Testis (tissue), 3 donors: ENCODE measurements around the gene TMEM229A. TPM values are rescaled to one million over a fixed set of nuclear protein-coding genes. Genes with fewer than 3 reads are reported as not detected.

Experiments
- DNase-seq: peaks from one replicate; pipeline ENCODE4 v3.0.0-alpha.2; 2019
- H3K27ac ChIP-seq, 2 donors: fragments of 200-600 bp; sonication (generic); one replicate each; pipeline ENCODE4 v1.5.1; 2019
- H3K27me3 ChIP-seq: fragments of 200-600 bp; sonication (generic); one replicate; pipeline ENCODE4 v1.5.1; 2019
- H3K36me3 ChIP-seq: fragments of 200-600 bp; sonication (generic); one replicate; pipeline ENCODE4 v1.5.1; 2017; ENCODE audit warnings: low read depth; ENCODE audit errors: missing control alignments
- H3K4me1 ChIP-seq: fragments of 200-600 bp; sonication (generic); one replicate; pipeline ENCODE4 v1.5.1; 2019
- H3K4me3 ChIP-seq, 2 donors: fragments of 200-600 bp; sonication (generic); one replicate each; pipeline ENCODE4 v1.5.1; 2017 to 2019
- H3K9me3 ChIP-seq: fragments of 200-600 bp; sonication (generic); one replicate; pipeline ENCODE4 v1.5.1; 2017
- CTCF ChIP-seq, 3 experiments: fragments of 450-650 bp in 2 of 3; fragments of 200-600 bp in 1 of 3; sonication (generic) in 1 of 3; IDR thresholded peaks; one replicate each; pipeline ENCODE4 v1.5.1; 2016 to 2019; ENCODE audit warnings: antibody characterized with exemption in 3 of 3, mild to moderate bottlenecking in 2 of 3, moderate library complexity in 1 of 3
- POLR2A ChIP-seq: fragments of 450-650 bp; IDR thresholded peaks from one replicate; pipeline ENCODE4 v1.6.1; 2017; ENCODE audit warnings: antibody characterized with exemption, mild to moderate bottlenecking, moderate library complexity
- whole genome bisulfite sequencing, 2 donors: methylation state at CpG; one replicate each; pipeline ENCODE4 v1.1.5; 2018; 5-methylcytosine and 5-hydroxymethylcytosine counted together
- intact Hi-C: fragments of 100-400 bp; cut with DNase I; formaldehyde crosslinking; loops from one replicate; pipeline ENCODE4 v1.15.1; 2023; ENCODE audit warnings: low total_unique reads
- polyA plus RNA-seq: library from polyadenylated mRNA; stranded (reverse); fragments of 350-450 nt; fragmentation: Illumina TruSeq; extraction: RNeasy Lipid Tissue Mini Kit (QIAGEN cat#74804); gene quantifications from one replicate; pipeline ENCODE4 v1.2.3, GENCODE V29; 2014; ENCODE audit warnings: low read depth, low replicate concordance; ENCODE audit not compliant: insufficient read depth
- total RNA-seq, 2 donors: library from RNA; depleted of rRNA; stranded (reverse); fragments of >200 nt; gene quantifications; one replicate each; pipeline ENCODE4 v1.2.3, GENCODE V29; 2016

The TMEM229A gene
- total and polyA plus RNA-seq, 3 donors from 2014 or later, result 12.3 to 58.8 (median 51.0) TPM

GRCh38 chr7:123999703-124000102 is 33.2 kb downstream of the TMEM229A start:
- intact Hi-C loops, result no loop called here
- no peaks in the 10 kb centered on the region for H3K36me3 ChIP-seq
- no peaks in the 10 kb centered on the region for H3K9me3 ChIP-seq
- peaks cover 14% of the 10 kb centered on the region for H3K4me1 ChIP-seq
- TF ChIP-seq CTCF (IDR thresholded peaks at IDR 0.05) (no peak), POLR2A (no peak)
- H3K27me3 ChIP-seq, result no peaks in the 10 kb centered on the region
- 94% methylated on average over 3 of the region's 3 CpGs for WGBS, 2 donors
- no peak for DNase-seq
- H3K27ac ChIP-seq, result no peak overlapping the region
- no peak overlapping the region for H3K4me3 ChIP-seq

- WGBS, 2 donors, result 63 to 69% methylated on average over 5 of the region's 5 CpGs
- Histone ChIP-seq H3K9me3 (no peaks in the 10 kb centered on the region), H3K27me3 (no peaks in the 10 kb centered on the region), H3K4me3 (no peak overlapping the region), H3K27ac (peak overlapping the region; percentile 34 to 68), H3K4me1 (peaks cover 14% of the 10 kb centered on the region), H3K36me3 (no peaks in the 10 kb centered on the region)
- peak; percentile 55 for DNase-seq
- TF ChIP-seq CTCF (IDR thresholded peaks at IDR 0.05) (no peak), POLR2A (no peak)
- intact Hi-C loops, result no loop called here
Observed at GRCh38 chr7:123998921-123999320, 33.9 kb downstream of the TMEM229A start.

- Histone ChIP-seq H3K4me3 (peak overlapping the region in 1 of 2 donors; percentile 0), H3K27me3 (no peaks in the 10 kb centered on the region), H3K36me3 (no peaks in the 10 kb centered on the region), H3K4me1 (peaks cover 14% of the 10 kb centered on the region), H3K9me3 (no peaks in the 10 kb centered on the region), H3K27ac (no peak overlapping the region)
- no peak for TF ChIP-seq CTCF (IDR thresholded peaks at IDR 0.05)
- no peak for TF ChIP-seq POLR2A
- WGBS, 2 donors, result 73 to 75% methylated on average over 6 of the region's 6 CpGs
- intact Hi-C loops, result no loop called here
- peak; percentile 57 for DNase-seq
Observed at GRCh38 chr7:123996327-123996625, 36.6 kb downstream of the TMEM229A start.

- H3K27ac ChIP-seq, result no peak overlapping the region
- H3K36me3 ChIP-seq, result no peaks in the 10 kb centered on the region
- no peak for DNase-seq
- peaks cover 14% of the 10 kb centered on the region for H3K4me1 ChIP-seq
- 60 to 68% methylated on average over 10 of the region's 10 CpGs for WGBS, 2 donors
- H3K9me3 ChIP-seq, result no peaks in the 10 kb centered on the region
- H3K4me3 ChIP-seq, result peak overlapping the region in 1 of 2 donors; percentile 0
- intact Hi-C loops, result no loop called here
- H3K27me3 ChIP-seq, result no peaks in the 10 kb centered on the region
- TF ChIP-seq CTCF (IDR thresholded peaks at IDR 0.05) (no peak), POLR2A (no peak)
Observed at GRCh38 chr7:123995617-123996326, 37.1 kb downstream of the TMEM229A start.

GRCh38 chr7:123994449-123994848 is 38.4 kb downstream of the TMEM229A start:
- intact Hi-C loops, result no loop called here
- H3K27ac ChIP-seq, result no peak overlapping the region
- no peaks in the 10 kb centered on the region for H3K9me3 ChIP-seq
- DNase-seq, result no peak
- no peaks in the 10 kb centered on the region for H3K27me3 ChIP-seq
- no peak overlapping the region for H3K4me3 ChIP-seq
- no peak for TF ChIP-seq CTCF (IDR thresholded peaks at IDR 0.05)
- TF ChIP-seq POLR2A, result no peak
- H3K4me1 ChIP-seq, result peaks cover 14% of the 10 kb centered on the region
- no peaks in the 10 kb centered on the region for H3K36me3 ChIP-seq
